B cell (primary cell): ENCODE results near the gene TSKS. TPM values are rescaled to one million over a fixed set of nuclear protein-coding genes. Genes with fewer than 3 reads are reported as not detected.

Experiments
- ATAC-seq: fragments of 200-7000 bp; cut with Tn5 transposase; one replicate; pipeline ENCODE4 v1.10.0; 2021; ENCODE audit warnings: low read depth, mild to moderate bottlenecking, moderate number of reproducible peaks, moderate library complexity
- CTCF ChIA-PET: fragments of 350-600 bp; sonication (Branson Sonifier 250); formaldehyde crosslinking; loops from one replicate; lab custom pipeline; 2021; ENCODE audit warnings: antibody characterized with exemption, inconsistent platforms; lab: Charles Lee
- POLR2A ChIA-PET: fragments of 350-600 bp; sonication (Branson Sonifier 250); formaldehyde crosslinking; loops from one replicate; lab custom pipeline; 2021; ENCODE audit warnings: antibody characterized with exemption; lab: Charles Lee
- DNase-seq: peaks from one replicate; pipeline ENCODE4 v3.0.0; 2013
- H2AFZ ChIP-seq: 2 replicates; pipeline ENCODE4 v1.6.1; 2012; ENCODE audit warnings: mild to moderate bottlenecking, low read depth, low read length; ENCODE audit not compliant: insufficient read depth, poor library complexity, severe bottlenecking
- H3K27ac ChIP-seq, 2 donors: 1 replicate in 1 of 2; 2 replicates in 1 of 2; pipeline ENCODE4 v1.5.1; 2012 to 2013; ENCODE audit warnings: low read length in 2 of 2, mild to moderate bottlenecking in 2 of 2, moderate library complexity in 1 of 2
- H3K27me3 ChIP-seq, 4 experiments: fragments of 200-600 bp in 1 of 4; sonication (generic) in 1 of 4; replicated peaks in 1 of 4; 1 replicate in 2 of 4; 2 replicates in 2 of 4; pipeline versions ENCODE4 v1.6.1 to v1.7.0; 2013 to 2016; ENCODE audit warnings: low read length in 3 of 4, mild to moderate bottlenecking in 2 of 4, mixed read lengths in 1 of 4, moderate library complexity in 1 of 4; ENCODE audit not compliant: insufficient read depth in 4 of 4, control insufficient read depth in 3 of 4; ENCODE audit errors: control extremely low read depth in 1 of 4
- H3K36me3 ChIP-seq, 2 experiments: replicated peaks in 1 of 2; 1 replicate in 1 of 2; 2 replicates in 1 of 2; pipeline versions ENCODE4 v1.6.1 to v1.7.1; 2013; ENCODE audit warnings: low read length in 1 of 2; ENCODE audit not compliant: insufficient read depth in 2 of 2, control insufficient read depth in 1 of 2; ENCODE audit errors: control extremely low read depth in 1 of 2, extremely low read depth in 1 of 2
- H3K4me1 ChIP-seq, 2 donors: fragments of 200-600 bp in 1 of 2; sonication (generic) in 1 of 2; 1 replicate in 1 of 2; 2 replicates in 1 of 2; pipeline versions ENCODE4 v1.5.1 to v1.6.1; 2013 to 2017; ENCODE audit warnings: low read length in 2 of 2; ENCODE audit not compliant: control insufficient read depth in 2 of 2, insufficient read depth in 2 of 2
- H3K4me2 ChIP-seq: replicated peaks from 2 replicates; pipeline ENCODE3; 2012; ENCODE audit warnings: mild to moderate bottlenecking, low read depth, low read length; ENCODE audit not compliant: poor library complexity, severe bottlenecking
- H3K4me3 ChIP-seq, 5 experiments: fragments of 200-600 bp in 1 of 5; sonication (generic) in 1 of 5; 1 replicate in 3 of 5; 2 replicates in 2 of 5; pipeline versions ENCODE4 v1.5.1 to v1.7.0; 2011 to 2016; ENCODE audit warnings: low read length in 4 of 5, mild to moderate bottlenecking in 4 of 5, low read depth in 2 of 5, control low read depth in 1 of 5, moderate library complexity in 1 of 5; ENCODE audit not compliant: insufficient read depth in 1 of 5; ENCODE audit errors: control extremely low read depth in 1 of 5, extremely low read depth in 1 of 5
- H3K79me2 ChIP-seq: fragments of 200-600 bp; sonication (generic); one replicate; pipeline ENCODE4 v1.6.0; 2016; ENCODE audit warnings: low read length; ENCODE audit not compliant: control insufficient read depth, insufficient read depth
- H3K9ac ChIP-seq: fragments of 200-600 bp; sonication (generic); 2 replicates; pipeline ENCODE4 v1.6.1; 2017; ENCODE audit warnings: mild to moderate bottlenecking, low read length, moderate library complexity
- H3K9me3 ChIP-seq, 3 donors: one replicate each; pipeline versions ENCODE4 v1.6.1 to v1.7.1; 2013; ENCODE audit warnings: low read length in 2 of 3; ENCODE audit not compliant: control insufficient read depth in 2 of 3, insufficient read depth in 1 of 3; ENCODE audit errors: control extremely low read depth in 1 of 3
- H4K20me1 ChIP-seq: 2 replicates; pipeline ENCODE4 v1.6.0; 2012; ENCODE audit warnings: mild to moderate bottlenecking, low read length; ENCODE audit not compliant: insufficient read depth, control insufficient read depth, poor library complexity, severe bottlenecking
- H3K27ac Mint-ChIP-seq: one replicate; pipeline ENCODE4 v1.8.0; 2021; ENCODE audit warnings: mixed read lengths
- H3K27me3 Mint-ChIP-seq: one replicate; pipeline ENCODE4 v1.8.0; 2021; ENCODE audit warnings: mixed read lengths
- H3K4me1 Mint-ChIP-seq: one replicate; pipeline ENCODE4 v1.8.0; 2021; ENCODE audit warnings: mixed read lengths
- H3K4me3 Mint-ChIP-seq: one replicate; pipeline ENCODE4 v1.8.0; 2021; ENCODE audit warnings: mixed read lengths
- H3K9me3 Mint-ChIP-seq: one replicate; pipeline ENCODE4 v1.8.0; 2022; ENCODE audit warnings: mixed read lengths; ENCODE audit not compliant: insufficient read depth
- EZH2 ChIP-seq: IDR thresholded peaks from 2 replicates; pipeline ENCODE4 v1.6.1; 2012; ENCODE audit warnings: borderline replicate concordance, low read depth, mild to moderate bottlenecking, moderate library complexity, low read length; ENCODE audit not compliant: insufficient read depth, poor library complexity, severe bottlenecking
- WGBS: methylation state at CpG from one replicate; pipeline ENCODE4 v1.1.5; 2013; ENCODE audit warnings: missing lambda C conversion rate; ENCODE audit not compliant: insufficient coverage; 5-methylcytosine and 5-hydroxymethylcytosine counted together
- intact Hi-C: fragments of 100-400 bp; cut with micrococcal nuclease; formaldehyde crosslinking; loops from one replicate; pipeline ENCODE4 v1.10.0; 2022
- polyA plus RNA-seq: library from polyadenylated mRNA; depleted of rRNA; stranded (reverse); fragments of >200 nt; gene quantifications from 2 replicates; pipeline ENCODE4 v1.2.3, GENCODE V29; 2012
- total RNA-seq, 2 donors: library from RNA; stranded (reverse); fragments of 120-200 nt in 1 of 2; gene quantifications; 1 replicate in 1 of 2; 2 replicates in 1 of 2; pipeline versions ENCODE4 v1.2.3 to v1.2.4, GENCODE V29; 2013 to 2022
- TF ChIP-seq, protein P1 (sequence below): fragments of 200-600 bp; IDR thresholded peaks from one replicate; pipeline ENCODE4 v1.8.0; 2022; ENCODE audit warnings: antibody characterized with exemption, mild to moderate bottlenecking

Gene TSKS
- total and polyA plus RNA-seq, 2 donors (not counting 1 experiment from before 2014, with no cell fraction given), result 0.15 to 0.18 TPM

DNA sequence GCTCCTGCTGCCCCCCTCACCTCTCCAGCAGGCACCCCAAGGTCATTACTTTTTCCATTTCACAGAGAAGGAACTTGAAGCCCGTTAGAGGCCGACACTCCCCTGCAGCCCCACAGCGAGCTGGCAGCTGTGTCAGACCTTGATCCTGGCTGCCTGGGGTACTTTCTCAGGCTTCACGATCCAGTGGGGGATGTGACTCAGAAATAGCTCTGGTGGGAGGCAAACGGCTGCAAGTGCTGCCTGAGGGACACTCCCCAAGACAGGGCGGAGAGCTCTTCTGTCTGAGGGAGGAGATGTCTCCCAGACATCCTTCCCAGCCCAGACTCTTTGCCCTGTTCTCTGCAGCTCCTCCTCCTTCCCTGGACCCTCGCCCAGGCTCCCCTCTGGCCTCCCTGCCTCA lies 4.8 kb downstream of the TSKS start:
- no peaks in the 10 kb centered on the region for H3K9me3 Mint-ChIP-seq
- Histone ChIP-seq H3K9ac (no peak overlapping the region), H3K4me3 (no peak overlapping the region), H3K27me3 (peaks cover 0 to 3% (median 0%) of the 10 kb centered on the region in 4 experiments), H3K4me1 (no peaks in the 10 kb centered on the region), H4K20me1 (no peaks in the 10 kb centered on the region), H3K36me3 (no peaks in the 10 kb centered on the region), H3K9me3 (peaks cover 0 to 20% (median 1%) of the 10 kb centered on the region in 3 donors), H3K79me2 (no peaks in the 10 kb centered on the region), H3K27ac (no peak overlapping the region), H2AFZ (no peak overlapping the region), H3K4me2 (no peak overlapping the region)
- 88% methylated on average over 6 of the region's 7 CpGs for WGBS
- ChIA-PET CTCF (interaction anchor here (0.6 kb wide), 1 partner anchor 153 kb away, joined by 3 read pairs; no protein-coding TSS in a partner anchor), POLR2A (no interaction called here)
- intact Hi-C loops, result no loop called here
- ATAC-seq (no peak), DNase-seq (no peak)
- H3K27ac Mint-ChIP-seq, result no peak overlapping the region
- H3K4me3 Mint-ChIP-seq, result no peak overlapping the region
- H3K4me1 Mint-ChIP-seq, result no peaks in the 10 kb centered on the region
- no peaks in the 10 kb centered on the region for H3K27me3 Mint-ChIP-seq
- no peak for TF ChIP-seq EZH2
- TF ChIP-seq, protein P1, sequence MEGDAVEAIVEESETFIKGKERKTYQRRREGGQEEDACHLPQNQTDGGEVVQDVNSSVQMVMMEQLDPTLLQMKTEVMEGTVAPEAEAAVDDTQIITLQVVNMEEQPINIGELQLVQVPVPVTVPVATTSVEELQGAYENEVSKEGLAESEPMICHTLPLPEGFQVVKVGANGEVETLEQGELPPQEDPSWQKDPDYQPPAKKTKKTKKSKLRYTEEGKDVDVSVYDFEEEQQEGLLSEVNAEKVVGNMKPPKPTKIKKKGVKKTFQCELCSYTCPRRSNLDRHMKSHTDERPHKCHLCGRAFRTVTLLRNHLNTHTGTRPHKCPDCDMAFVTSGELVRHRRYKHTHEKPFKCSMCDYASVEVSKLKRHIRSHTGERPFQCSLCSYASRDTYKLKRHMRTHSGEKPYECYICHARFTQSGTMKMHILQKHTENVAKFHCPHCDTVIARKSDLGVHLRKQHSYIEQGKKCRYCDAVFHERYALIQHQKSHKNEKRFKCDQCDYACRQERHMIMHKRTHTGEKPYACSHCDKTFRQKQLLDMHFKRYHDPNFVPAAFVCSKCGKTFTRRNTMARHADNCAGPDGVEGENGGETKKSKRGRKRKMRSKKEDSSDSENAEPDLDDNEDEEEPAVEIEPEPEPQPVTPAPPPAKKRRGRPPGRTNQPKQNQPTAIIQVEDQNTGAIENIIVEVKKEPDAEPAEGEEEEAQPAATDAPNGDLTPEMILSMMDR, result no peak

- DNase-seq (no peak), ATAC-seq (no peak)
- no peak overlapping the region for H3K4me2 ChIP-seq
- H3K27ac ChIP-seq, result no peak overlapping the region
- no peaks in the 10 kb centered on the region for H3K79me2 ChIP-seq
- H3K9ac ChIP-seq, result no peak overlapping the region
- Mint-ChIP-seq H3K27ac (no peak overlapping the region), H3K9me3 (peaks cover 2% of the 10 kb centered on the region), H3K27me3 (no peaks in the 10 kb centered on the region), H3K4me1 (no peaks in the 10 kb centered on the region), H3K4me3 (no peak overlapping the region)
- TF ChIP-seq EZH2, result no peak
- TF ChIP-seq, protein P1, result no peak
- H3K4me1 ChIP-seq, result no peaks in the 10 kb centered on the region
- ChIA-PET CTCF (no interaction called here), POLR2A (interaction anchor here (0.6 kb wide), 1 partner anchor 24 kb away, joined by 3 read pairs; no protein-coding TSS in a partner anchor)
- H4K20me1 ChIP-seq, result no peaks in the 10 kb centered on the region
- intact Hi-C loops, result no loop called here
- H3K9me3 ChIP-seq, result peaks cover 0 to 22% (median 1%) of the 10 kb centered on the region in 3 donors
- no peak overlapping the region for H2AFZ ChIP-seq
- H3K27me3 ChIP-seq, result peaks cover 0 to 3% (median 0%) of the 10 kb centered on the region in 4 experiments
- WGBS, result no CpG with 5 or more reads among the region's 3 CpGs
- H3K4me3 ChIP-seq, result no peak overlapping the region
- H3K36me3 ChIP-seq, result no peaks in the 10 kb centered on the region
Measured at GRCh38 chr19:49755956-49756355, 7.2 kb downstream of the TSKS start.
